GM20431 (cell line): ENCODE data around the gene OSBPL10.

Experiments used
- in situ Hi-C: fragments of 300-500 bp; cut with MseI, MboI; formaldehyde crosslinking; loops from one replicate; pipeline ENCODE4 v1.15.0; 2020; ENCODE audit warnings: low sequenced_read_pairs; ENCODE audit not compliant: unreplicated experiment

Gene OSBPL10

DNA sequence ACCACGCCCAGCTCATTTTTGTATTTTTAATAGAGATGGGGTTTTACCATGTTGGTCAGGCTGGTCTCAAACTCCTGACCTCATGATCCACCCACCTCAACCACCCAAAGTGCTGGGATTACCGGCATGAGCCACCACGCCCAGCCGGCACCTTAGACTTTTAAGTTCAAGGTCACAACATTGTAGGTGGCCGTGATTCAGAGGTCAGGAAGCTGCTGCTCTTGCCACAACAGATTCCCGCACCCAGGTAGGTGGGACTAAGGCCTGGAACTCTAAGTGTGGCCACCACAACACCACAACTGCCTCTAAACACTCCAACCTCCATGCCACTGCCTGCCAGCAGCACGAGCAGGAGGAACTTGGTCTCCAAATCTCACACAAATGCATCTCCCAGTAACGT is 251.5 kb downstream of the OSBPL10 start:
- in situ Hi-C loops = no loop called here

DNA sequence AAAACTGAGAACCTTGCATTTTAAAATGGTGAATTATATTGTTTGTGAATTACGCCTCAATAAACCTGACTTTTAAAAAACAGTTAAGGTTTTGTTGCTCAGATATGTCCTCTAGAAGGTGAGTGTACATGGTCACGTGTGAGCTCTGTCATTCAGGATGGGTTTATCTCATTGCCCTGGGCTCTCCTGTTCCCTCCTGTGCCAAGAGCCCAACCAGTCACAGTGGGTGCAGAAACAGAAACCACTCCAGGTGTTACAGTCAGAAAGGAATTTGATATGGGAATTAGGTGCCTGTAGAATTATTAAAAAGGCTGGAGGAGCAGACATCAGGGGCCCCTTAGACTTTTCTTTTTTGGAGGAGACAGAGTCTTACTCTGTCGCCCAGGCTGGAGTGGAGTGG is 252.0 kb downstream of the OSBPL10 start:
- in situ Hi-C loops = no loop called here

DNA sequence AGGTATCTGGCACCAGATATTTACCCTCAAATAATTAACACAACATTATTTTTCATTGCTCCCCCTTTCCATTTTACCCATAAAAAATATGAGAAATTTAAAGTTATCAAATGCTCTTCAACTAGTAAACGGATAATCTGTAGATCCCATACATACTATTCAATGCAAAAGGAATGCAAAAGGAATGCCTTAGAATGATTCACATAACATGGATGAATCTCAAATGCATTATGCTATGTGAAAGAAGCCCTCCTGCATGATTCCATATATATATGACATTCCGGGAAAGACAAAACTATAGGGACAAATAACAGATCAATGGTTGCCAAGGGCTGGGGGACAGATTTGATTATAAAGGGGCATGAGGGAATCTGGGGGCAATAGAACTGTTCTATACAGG is 252.7 kb downstream of the OSBPL10 start:
- in situ Hi-C loops = no loop called here

DNA sequence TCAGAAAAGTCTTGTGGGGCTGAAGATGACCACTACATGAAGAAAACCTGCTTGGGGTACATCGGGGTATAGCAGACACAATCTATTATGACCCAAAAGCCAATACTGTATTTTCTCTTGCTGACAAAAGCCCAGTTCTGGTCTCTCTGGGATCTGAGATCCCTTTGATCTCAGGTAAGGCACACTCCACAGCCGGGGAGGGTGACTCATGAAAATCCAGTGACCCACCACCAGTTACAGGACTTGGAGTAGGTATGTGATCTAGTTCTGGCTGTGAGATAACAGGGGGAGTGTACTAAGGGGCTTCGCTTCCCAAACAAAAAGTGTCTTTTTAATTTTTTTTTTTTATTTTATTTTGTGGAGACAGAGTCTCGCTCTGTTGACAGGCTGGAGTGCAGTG is 255.1 kb downstream of the OSBPL10 start:
- in situ Hi-C loops = no loop called here

DNA sequence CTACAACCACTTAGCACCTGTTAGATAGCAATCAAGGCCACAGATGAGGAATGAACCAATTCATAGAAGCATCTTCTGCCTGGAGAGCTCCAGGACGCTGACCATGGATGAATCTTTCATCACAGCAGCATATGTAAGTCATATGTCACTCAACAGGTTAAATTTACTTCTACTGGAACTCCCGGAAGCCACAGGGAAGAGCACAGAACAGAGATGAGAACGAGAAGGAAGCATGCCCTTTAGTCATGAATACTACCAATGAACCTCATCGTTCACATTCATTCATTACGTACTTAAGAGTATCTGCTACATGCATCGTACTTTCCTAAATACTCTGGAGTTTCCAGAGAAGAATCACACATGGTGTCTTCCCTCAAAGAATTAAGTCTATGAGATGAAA is 255.5 kb downstream of the OSBPL10 start:
- in situ Hi-C loops = no loop called here

DNA sequence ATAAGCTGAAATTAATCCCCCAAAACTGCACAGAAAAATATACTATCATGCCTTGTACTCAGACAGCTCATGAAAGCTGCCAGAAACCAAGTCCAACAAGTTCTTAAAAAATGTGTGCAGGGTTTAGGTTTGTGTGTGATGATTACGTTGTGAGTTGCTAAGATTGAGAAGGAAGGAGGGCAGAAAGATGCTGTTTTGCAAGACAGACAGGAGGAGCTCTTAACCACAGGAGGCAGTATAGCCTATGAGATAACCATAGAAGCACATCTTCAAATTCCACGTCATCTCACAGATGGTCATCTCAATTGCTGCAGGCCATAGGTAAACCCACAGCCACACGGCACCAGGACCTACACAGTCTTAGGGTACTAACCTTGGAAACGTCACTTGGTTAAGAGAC is 256.4 kb downstream of the OSBPL10 start:
- in situ Hi-C loops = no loop called here

DNA sequence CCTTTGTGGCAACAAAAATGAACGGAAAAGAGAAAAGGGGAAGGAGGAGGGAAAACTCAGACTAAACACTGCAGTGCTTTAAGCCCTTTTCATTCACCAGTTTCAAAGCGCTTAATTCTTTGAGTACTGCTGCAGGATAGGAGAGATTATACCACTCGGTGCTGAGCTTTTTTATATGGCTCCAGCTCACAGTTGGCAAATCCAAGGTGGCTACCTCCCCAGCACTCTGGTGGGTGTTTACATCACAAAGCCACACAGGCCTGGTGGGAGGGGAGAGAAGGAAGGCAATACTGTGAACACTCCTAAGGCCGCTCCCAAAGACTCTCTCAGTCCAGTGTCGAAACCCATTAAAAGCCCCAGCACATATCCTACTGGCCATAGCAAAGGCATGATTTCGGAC is 256.9 kb downstream of the OSBPL10 start:
- in situ Hi-C loops = no loop called here

DNA sequence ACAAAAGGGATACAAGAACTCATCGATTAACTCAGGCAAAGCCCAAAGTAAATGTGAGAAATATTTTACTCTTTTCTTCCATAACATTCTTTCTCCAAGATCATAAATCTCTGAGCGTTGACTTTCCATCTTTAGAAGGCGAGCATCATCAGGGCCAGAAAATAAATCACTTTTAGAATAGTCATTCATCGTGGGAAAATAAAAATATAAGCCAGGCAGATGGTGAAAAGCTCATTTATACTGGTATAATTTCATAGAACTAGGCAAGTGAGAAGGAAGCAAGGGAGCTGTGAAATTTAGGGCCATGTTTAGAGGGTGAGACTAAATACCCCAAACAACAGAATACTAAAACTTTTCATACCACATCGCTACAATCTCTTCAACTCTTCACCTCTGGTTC is 257.4 kb downstream of the OSBPL10 start:
- in situ Hi-C loops = no loop called here

DNA sequence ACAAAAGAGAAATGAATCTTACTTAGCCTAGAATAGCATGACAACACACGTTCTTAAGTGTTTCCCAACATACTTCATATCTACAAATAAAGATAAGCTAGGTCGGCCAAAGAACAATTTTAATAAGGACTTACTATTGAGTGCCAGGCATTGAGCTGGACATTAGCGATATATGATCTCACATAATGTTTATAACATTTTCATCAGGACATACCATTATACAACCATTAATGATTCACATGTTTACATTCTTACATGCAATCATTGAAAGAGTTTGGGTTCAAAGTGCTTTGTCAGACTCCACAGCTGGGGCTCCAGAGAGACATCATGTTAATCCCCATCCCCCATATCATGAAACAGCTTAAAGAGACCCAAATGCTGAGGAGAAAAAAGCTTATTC is 259.4 kb downstream of the OSBPL10 start:
- in situ Hi-C loops = no loop called here

DNA sequence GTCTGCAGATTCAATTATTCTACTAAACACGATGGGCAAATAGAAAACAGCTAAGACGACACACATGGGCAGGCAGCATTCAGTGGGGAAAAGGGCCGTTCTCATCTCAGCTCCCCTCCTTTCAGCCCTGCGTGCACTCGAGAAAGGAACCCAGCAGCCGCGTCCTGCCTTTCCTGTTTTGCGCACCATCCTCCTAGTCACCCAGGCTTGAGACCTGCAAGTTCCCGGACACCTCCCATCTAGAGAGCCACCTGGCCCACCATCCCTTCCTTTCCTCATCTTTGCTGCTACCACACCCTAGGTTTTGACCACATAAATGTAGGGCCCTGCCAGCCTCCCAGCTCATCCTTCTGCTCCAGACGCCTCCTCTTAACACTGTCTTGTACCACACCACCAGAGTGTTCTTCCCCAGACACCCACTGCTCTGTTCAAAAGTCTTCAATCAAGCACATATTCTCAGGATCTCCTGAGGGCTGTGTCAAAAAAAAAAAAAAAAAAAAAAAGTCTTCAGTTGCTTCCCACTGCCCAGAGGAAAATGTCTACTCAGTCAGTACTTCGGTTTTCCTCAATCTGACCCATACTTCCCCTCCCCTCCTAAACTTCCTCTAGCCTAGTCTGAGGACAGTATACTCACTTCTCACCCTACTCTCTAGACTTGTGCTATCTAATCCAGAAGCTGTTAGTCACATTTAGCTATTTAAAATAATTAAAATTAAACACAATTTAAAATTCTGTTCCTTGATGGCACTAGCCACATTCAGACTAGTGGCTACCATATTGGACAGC is 266.4 kb downstream of the OSBPL10 start:
- in situ Hi-C loops = no loop called here

DNA sequence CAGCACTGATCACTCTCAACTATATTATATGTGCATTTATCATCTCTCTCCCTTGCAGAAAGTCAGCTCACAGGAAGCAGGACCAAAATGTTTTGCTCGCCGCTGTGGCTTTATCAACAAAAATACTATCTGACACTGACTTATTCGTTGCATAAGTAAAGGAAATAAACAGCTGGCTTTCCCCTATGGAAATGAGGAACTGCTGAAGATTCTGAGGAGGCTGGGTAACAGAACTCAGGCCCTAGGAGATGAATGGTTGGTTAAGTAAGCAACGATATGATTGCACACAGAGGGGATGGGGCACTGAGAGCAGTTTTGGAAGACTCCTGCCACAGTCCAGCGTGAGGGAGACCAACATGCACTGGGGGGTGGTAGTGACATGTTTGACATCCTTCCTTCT is 267.2 kb downstream of the OSBPL10 start:
- in situ Hi-C loops = no loop called here

DNA sequence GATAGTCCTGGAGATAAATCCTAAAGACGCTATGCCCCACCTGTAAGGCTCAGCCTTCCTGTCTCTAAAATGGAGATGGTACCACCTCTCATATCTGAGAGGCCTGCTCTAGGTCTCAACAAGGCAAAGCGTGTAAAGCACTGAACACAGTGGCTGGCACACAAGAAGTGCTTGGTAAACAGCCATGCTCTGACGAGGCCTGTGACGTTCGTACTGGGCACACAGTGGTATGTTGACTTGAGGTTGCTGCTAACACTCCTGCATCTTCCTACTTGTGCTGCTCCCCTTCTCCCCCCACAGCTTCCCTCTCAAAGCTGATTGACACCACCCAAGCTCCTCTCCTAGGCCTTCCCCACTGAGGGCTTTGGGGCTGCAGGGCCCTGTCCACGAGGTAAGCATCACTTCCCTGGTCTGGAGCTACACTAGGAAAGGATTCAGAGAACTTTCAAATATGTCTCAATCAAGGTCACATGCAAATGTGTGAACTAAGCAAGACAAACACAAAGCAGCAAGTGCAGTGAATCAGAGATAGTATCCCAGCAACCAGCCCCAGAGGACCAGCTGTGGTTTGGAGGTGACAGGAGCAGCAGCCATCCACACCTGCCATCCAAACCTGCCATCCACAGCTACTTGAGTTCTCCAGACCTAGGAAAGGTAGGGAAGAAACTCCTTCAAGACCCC is 270.8 kb downstream of the OSBPL10 start:
- in situ Hi-C loops = no loop called here

DNA sequence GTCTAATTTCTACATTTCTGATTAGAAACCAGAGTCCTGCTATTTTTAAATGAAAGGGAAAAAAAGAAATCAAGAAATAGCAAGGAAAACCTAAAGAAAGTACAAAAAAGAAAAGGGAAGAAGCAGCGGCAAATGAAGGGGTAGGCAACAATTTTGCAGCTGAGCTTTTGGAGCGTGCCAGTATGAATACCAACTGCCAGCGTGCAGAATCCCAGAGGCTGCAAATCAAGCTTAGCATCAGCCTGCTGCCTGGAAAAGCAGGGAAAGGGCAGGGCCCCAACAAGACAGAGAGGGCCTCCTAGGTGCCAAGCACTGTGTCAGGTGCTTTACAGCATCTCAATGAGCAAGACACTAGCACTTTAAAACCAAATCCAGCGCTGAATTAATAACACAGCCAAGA is 271.5 kb downstream of the OSBPL10 start:
- in situ Hi-C loops = no loop called here

DNA sequence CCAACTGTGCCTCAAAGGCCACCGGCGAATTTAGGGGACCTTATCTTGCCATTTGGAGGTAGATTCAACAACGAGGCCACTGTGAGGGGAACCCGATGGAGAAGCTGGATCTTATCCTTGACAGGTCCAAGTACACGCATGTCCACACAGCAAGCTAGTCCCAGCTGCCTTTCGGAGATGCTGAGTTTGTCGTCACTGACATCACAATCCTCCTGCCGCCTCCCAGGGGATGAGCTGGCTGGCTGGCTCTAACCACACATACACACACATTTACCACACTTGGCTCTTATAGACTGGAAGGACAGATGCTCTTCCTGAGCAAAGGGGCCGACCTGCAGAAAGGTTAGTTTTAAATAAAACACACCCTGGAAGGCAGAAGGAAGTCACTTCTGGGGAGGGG is 272.1 kb downstream of the OSBPL10 start:
- in situ Hi-C loops = no loop called here

DNA sequence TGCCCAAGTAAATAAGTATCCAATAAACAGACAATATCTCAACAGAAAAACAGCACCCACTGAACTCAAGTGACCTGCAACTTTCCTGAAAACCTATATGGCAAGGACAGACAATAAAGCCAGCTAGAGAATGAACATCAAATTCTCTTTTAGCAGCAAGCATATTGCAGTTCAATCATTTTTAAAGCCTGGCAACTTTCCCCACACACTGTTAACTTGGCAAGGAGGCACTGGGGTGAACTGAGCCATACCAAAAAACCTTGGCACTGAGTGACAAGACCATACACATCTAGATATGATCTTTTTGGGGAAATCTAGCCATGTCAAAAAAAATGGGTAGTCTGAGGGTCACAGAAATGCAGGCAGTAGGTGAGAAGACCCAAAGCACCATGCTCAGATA is 273.8 kb downstream of the OSBPL10 start:
- in situ Hi-C loops = no loop called here

DNA sequence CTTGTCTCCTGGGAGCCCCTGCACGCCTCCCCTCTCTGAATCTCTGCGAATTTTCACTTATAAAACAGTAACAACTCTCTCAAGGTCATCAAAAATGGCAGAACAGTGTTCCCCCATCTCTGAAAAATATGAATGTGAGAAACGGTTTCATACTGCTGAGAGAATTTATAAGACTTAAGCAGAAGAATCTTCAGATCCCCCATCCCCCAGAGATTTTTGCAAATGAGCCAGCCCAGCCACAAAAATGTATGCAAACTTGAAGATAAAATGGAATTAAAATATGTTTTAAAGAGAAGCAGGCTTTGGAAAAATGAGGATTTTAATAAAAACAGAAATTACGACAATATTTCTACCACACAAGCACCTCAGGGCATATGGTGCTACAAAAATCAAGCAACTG is 275.3 kb downstream of the OSBPL10 start:
- in situ Hi-C loops = no loop called here

DNA sequence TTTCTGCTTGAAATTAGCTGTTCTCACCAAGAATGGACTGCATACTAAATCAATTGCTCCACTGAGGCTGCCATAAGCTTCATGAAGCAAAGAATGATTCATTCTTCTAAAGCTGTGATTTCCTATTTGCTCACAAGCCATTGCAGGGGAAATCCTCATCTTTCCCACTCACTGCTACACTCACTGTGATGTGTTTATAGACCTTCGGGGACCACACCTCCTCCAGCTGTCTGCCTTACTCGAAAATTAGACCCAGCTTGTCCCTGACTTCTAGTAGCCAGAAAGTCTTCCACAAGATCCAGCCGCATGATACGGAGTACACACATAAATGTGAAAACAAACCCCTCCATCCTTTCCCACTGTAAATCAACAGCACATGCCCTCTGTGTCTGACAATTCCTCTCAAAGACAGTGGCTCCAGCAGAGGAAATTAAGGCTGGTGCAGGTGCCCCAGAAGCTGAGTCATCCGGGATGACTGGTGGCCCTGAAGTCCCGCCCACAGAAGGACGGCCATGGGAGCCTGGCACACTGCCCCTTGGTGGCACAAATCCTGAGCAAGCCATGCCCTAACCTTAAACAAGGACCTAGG is 276.4 kb downstream of the OSBPL10 start:
- in situ Hi-C loops = no loop called here

DNA sequence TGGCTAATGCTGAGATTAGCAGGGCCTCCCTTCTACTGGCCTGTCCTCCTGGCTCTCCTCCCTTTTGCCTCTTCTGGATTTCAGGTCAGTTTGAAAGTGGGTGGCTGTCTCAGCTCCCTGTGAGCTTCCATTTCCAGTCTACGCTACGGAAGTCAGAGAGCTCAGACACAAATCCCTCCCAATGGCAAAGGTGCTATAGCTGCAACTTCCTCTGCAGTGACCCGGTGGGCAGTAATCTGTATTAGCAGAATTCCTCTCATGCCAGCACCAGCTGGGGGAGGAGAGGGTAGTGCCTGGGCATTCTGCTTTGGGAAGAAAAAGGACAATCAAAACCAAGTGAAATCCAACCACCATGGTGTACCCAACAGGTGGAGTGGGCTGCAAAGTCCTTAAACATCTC is 276.9 kb downstream of the OSBPL10 start:
- in situ Hi-C loops = no loop called here

DNA sequence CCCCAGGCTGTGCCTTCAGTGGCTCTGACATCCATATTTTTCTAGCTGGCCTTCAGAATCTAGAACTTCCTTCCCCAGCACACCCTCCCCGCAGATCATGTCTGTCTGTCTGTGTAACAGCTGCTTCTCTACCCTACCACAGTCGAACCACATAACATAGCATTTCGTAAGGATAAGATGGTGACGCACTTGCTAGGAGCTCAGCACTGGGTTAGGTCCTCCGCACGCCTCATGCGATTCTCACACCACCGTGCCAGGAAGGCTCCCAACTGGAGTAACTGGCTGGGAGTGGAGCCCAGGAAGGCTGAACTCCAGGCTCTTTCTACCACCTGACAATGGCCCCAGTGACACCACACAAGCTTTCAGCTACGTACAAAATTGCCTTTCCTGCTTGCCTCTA is 279.8 kb downstream of the OSBPL10 start:
- in situ Hi-C loops = no loop called here

DNA sequence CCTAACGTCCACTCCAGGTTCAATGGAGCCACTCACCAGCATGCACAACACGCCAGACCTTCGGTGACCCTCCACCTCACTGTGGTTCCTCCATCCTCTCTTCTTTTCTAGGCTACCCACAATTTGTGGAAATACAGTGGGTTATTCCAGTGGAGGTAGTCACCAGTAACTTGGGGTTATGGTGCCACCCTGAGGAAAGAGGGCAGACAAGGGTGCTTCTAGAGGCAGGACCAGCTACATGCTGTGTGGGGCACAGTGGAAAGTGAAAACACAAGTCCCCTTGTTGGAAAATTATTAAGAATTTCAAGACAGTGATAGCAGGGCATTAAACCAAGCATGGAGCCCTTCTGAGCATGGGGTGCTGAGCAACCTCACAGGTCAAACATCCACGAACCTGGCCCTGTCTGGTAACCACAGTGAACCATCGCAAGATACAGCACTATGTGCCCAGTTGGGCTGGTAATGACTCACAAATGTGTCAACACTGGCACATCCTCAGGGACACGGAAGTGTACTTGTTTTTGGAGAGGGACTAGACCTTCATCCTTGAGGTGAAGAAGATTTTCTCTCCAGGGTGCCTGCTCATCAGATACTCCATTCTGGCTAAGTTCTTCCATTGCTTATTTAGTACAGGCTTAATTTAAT is 281.6 kb downstream of the OSBPL10 start:
- in situ Hi-C loops = no loop called here
